SW 1271 (cell line): ENCODE data around the gene DYRK1A.
"Not testable (repeated sequence)": the region's sequence is repeated elsewhere in the genome, so short reads cannot be mapped to it uniquely, and the experiment has no call there.

Experiments used
- DNase-seq, 2 experiments: peaks; one replicate each; lab custom pipeline; 2025; lab: John Stamatoyannopoulos, UW

Gene DYRK1A

GRCh38 chr21:37366482-37367316, at the start of gene DYRK1A:
TSS of gene DYRK1A (plus strand) at chr21:37366773. CDS start at chr21:37420375, 53,602 bp downstream.
- peak; percentile 88 to 90 for DNase-seq

- no peak for DNase-seq
These were observed 47.0 kb upstream of the DYRK1A start for GRCh38 chr21:37319551-37319950.

- no peak for DNase-seq
These were observed 44.5 kb upstream of the DYRK1A start for GRCh38 chr21:37322084-37322483.

GRCh38 chr21:37324558-37324957, 42.0 kb upstream of the DYRK1A start:
- no peak for DNase-seq

- not testable (repeated sequence) for DNase-seq
These were observed 38.4 kb upstream of the DYRK1A start for GRCh38 chr21:37328147-37328546.

- no peak for DNase-seq
These were observed 35.2 kb upstream of the DYRK1A start for GRCh38 chr21:37331411-37331810.

GRCh38 chr21:37335053-37335452, 31.5 kb upstream of the DYRK1A start:
- no peak for DNase-seq

GRCh38 chr21:37337179-37337578, 29.4 kb upstream of the DYRK1A start:
- no peak for DNase-seq

GRCh38 chr21:37337831-37338230, 28.7 kb upstream of the DYRK1A start:
- no peak for DNase-seq

- peak in 1 of 2 experiments; percentile 34 for DNase-seq
These were observed 27.7 kb upstream of the DYRK1A start for GRCh38 chr21:37338671-37339551.

- DNase-seq: no peak
These were observed 27.0 kb upstream of the DYRK1A start for GRCh38 chr21:37339552-37339939.

GRCh38 chr21:37341254-37341960, 25.2 kb upstream of the DYRK1A start:
- DNase-seq: no peak

- DNase-seq: no peak
These were observed 24.4 kb upstream of the DYRK1A start for GRCh38 chr21:37342046-37342632.

GRCh38 chr21:37346841-37347430, 19.6 kb upstream of the DYRK1A start:
- DNase-seq: no peak

- peak in 1 of 2 experiments; percentile 13 for DNase-seq
These were observed 17.9 kb upstream of the DYRK1A start for GRCh38 chr21:37348664-37349063.

- DNase-seq: no peak
These were observed 16.1 kb upstream of the DYRK1A start for GRCh38 chr21:37350472-37350871.

- no peak for DNase-seq
These were observed 9.9 kb upstream of the DYRK1A start for GRCh38 chr21:37356706-37357105.

- no peak for DNase-seq
These were observed 8.9 kb upstream of the DYRK1A start for GRCh38 chr21:37357691-37358090.

- DNase-seq: no peak
These were observed 8.2 kb upstream of the DYRK1A start for GRCh38 chr21:37358397-37358796.

- DNase-seq: no peak
These were observed 2.6 kb upstream of the DYRK1A start for GRCh38 chr21:37363936-37364335.

GRCh38 chr21:37364722-37365121, 1.9 kb upstream of the DYRK1A start:
- DNase-seq: no peak
